NCI-H146 treated with DMSO at 0.1 percent for 48 hours (cell line): ENCODE data around the gene RABL6.
"Not testable (repeated sequence)": the region's sequence is repeated elsewhere in the genome, so short reads cannot be mapped to it uniquely, and the experiment has no call there.

Source experiments
- DNase-seq: peaks from one replicate; lab custom pipeline; 2025; ENCODE audit not compliant: unreplicated experiment; lab: John Stamatoyannopoulos, UW

The RABL6 gene

GRCh38 chr9:136807281-136808074, at the start of gene RABL6:
Gene RABL6, plus strand, starts transcription at chr9:136807948. Its CDS starts 249 bp downstream, at chr9:136808197.
- DNase-seq, result peak; percentile 10

- no peak for DNase-seq
Measured at GRCh38 chr9:136759001-136759400, 48.7 kb upstream of the RABL6 start.

DNA sequence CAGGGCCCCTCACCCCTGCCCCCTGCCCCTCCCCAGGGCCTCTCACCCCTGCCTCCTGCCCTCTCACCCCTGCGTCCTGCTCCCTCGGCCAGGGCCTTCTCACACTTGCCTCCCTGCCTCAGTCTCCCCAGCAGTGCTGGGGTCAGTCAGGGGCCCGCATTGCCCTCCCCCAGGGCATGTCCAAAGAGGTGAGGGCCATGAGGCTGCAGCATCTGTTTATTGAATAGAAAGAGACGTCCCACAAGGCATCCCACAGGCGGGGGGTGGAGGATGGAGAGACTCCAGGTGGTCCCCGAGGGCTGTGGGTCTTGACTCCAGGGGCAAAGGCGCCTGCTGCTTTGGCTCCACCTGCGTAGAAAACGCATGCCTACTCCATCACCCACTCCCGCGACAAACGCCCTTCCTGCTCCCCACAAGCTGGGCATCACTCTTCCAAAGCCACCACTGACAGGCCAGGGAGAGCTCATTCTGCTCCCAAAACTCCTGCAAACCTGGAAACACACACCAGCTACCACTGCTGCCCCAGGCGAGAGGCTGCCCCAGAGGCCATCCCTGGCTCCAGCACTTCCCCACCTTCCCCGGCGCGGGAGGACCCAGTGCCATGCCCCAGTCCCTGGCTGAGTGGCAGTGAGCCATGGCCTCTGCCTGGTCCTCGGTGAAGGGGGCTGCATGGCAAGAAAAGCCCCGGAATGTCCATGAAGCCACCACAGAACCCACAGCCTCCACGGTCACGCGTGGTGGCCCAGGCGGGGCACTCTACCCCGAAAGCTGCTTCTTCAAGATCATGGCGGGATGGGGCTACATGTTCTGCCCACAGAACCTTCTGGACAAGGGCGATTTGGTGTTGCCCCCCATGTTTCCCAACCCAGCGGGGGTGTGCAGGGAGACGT, 48.1 kb upstream of the RABL6 start:
- no peak for DNase-seq

- DNase-seq, result no peak
Measured at GRCh38 chr9:136760424-136760823, 47.3 kb upstream of the RABL6 start.

DNA sequence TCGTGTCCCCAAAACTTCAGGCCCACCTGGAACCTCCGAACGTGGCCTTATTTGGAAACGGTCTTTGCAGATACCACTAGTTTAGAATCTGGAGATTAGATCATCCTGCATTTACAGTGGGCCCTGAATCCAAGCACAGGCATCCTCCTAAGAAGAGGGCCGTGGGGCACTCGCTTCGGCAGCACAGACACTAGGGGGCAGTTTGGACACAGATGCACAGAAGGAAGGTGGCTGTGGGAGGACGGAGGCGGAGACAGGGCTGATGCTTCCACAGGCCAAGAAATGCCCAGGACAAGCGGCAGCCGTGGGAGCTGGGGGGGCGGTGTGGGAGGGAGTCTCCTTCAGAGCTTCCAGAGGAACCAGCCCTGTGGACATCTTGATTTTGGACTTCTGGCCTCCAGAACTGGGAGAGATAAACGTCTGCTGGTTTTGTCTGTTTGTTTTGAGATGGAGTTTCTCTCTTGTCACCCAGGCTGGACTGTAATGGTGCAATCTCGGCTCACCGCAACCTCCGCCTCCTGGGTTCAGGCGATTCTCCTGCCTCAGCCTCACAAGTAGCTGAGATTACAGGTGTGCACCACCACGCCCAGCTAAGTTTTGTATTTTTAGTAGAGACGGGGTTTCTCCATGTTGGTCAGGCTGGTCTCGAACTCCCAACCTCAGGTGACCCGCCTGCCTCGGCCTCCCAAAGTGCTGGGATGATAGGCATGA, 46.8 kb upstream of the RABL6 start:
- not testable (repeated sequence) for DNase-seq

GRCh38 chr9:136761545-136761981, 46.2 kb upstream of the RABL6 start:
- DNase-seq, result no peak

DNA sequence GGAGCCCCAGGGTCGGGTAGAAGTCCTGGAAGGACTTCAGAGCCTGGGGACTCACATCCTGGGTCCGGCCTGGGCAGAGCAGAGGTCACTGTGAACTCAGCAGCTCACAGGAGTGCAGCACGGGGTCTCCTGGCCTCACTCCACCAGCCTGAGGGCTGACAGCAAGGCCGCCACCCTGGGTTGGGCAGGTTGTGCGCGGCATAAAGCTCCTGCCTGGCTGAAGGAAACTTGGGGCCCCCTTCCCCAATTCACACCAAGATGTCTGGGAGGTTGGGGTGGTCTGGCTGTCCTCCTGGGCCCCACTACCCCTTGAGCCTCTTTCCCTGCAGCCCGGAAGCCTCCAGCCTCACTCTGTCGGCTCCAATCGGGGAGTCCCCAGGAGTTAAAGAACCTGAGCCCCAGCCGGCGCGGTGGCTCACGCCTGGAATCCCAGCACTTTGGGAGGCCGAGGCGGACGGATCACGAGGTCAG, 45.5 kb upstream of the RABL6 start:
- no peak for DNase-seq

- no peak for DNase-seq
Measured at GRCh38 chr9:136762915-136763648, 44.7 kb upstream of the RABL6 start.

DNA sequence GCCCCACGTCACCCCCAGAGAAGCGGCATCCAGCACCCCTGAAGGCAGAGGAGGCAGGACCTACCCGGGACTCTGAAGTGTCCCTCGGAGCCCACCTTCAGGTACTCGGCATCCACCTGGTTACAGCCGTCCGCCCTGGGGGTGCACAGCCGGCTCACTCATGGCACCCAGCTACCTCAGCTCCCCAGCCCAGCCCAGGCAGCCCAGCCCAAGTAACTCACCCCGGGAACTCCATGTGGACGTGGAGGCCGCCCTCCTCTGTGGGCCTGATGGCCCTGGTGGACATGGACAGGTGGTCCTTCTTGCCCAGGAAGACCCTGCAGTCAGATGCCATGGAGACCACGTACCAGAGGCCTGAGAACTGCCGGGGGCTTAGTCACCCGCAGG, 44.1 kb upstream of the RABL6 start:
- DNase-seq, result no peak

DNA sequence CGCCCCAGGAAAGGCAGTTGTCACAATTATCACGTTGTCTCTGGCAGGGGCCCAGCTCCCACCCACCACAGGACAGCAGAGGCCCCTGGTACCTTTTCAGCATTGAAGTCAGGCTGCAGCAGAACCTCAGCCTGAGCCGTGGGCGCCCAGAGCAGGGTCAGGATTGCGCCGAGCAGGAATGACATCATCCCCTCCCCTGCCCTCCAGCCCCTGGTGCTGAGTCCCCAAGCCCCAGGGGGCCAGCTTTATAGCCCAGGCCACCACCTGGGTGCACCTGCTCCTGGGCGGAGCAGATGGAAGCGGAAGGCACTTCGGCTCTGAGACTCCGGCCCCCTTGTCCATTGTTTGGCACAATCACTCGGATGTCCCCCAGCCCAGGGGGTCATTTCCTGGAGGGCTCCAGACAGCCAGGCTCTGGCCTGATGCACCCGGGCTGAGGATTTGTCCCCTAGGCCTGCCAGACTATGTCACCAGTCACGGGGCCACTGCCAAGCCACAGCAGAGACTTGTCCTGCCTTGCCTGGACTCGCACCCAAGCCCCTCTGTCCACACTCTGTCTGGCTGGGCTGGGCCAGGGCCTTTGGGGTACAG, 43.4 kb upstream of the RABL6 start, which contains the start of gene LCN15:
Gene LCN15 (minus strand): TSS at position 218 of the 591 bp plus-strand sequence. CDS start 30 bp downstream, at position 188.
- DNase-seq, result peak; percentile 82

- no peak for DNase-seq
Measured at GRCh38 chr9:136765041-136765440, 42.7 kb upstream of the RABL6 start.

DNA sequence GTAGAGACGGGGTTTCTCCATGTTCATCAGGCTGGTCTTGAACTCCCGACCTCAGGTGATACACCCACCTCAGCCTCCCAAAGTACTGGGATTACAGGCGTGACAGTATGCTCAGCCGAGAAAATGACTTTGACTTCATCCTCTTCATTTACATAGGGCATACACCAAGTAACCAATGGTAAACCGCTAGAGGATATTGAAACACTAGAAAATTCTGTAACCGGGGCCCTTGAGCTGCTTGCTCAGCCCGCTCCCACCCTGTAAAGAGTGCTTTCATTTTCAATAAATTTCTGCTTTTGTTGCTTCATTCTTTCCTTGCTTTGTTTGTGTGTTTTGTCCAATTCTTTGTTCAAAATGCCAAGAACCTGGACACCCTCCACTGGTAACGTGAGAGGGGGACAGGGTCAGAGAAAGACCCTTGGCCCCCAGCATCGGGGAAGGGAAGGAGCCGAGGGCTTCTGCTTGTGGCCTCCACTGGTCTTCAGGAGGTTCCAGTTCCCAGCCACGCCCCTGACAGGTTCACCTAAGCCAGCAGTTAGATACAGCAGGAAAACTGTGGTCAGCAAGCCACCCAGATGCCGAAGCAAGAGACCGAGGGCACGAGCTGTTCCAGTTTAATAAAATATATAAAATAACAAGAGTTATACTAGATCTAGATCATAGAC, 41.9 kb upstream of the RABL6 start:
- not testable (repeated sequence) for DNase-seq

DNA sequence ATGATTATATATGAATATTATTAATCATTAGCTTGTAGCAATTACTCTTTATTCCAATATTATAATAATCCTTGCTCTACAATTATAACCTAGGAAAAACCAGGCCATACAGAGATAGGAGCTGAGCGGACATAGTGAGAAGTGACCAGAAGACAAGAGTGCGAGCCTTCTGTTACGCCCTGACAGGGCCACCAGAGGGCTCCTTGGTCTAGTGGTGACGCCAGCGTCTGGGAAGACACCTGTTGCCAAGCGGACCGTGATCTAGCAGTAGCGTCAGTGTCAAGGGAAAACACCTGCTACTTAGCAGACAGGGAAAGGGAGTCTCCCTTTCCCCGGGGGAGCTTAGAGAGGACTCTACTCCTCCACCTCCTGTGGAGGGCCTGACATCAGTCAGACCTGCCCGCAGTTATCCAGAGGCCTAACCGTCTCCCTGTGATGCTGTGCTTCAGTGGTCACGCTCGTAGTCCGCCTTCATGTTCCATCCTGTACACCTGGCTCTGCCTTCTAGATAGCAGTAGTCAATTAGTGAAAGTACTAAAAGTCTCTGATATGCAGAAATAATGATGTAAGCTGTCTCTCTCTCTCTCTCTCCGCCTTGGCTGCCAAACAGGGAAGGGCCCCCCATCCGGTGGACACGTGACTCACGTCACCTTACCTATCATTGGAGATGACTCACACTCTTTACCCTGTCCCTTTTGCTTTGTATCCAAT, 41.2 kb upstream of the RABL6 start:
- DNase-seq, result peak; percentile 75

DNA sequence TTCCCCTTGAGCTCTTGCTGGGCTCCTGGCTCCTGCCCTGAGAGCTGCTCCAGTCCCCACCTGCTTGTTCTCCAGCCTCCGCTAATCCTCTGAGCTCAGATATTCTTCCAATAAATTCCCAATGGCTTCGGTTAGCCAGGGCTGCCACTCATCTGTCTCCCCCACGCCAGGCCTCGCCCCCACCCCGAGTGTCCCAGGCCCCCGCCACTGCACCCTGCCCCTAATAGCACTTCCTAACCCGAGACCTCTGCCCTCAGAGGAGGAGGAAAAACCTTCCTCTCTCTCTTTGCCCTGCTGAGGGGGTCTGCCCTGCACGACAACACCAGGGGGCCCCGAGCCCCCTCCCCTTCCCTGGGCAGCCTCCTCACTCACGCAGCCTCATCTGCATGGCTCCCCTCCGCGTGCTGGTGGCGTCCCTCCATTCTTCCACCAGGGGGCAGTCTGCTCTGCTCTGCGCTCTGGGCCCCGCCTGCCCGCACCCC, 38.0 kb upstream of the RABL6 start:
- DNase-seq, result peak; percentile 6

DNA sequence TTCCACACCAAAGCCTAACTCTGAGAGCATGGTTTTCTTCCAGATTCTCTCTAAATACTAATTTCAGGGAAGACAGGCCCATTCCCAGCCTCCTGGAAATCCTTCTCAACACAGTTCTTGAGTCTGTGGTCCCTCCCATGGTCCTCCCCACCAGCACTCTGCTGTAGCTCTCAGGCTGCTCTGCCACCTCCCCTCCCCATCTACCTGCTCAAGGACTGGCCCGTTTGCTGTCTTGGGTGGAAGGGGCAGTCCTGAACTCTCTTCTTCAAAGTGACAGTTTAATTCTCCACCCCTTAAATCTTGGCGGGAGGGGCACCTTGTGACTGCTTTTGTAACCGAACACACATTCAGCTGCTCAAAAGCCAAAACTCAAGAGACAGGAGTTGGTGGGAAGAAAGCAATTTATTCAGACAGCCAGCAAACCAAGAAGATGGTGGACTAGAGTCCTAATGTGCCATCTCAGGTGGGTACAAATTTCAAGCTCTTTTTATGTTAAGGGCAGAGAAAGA, 35.8 kb upstream of the RABL6 start:
- no peak for DNase-seq

GRCh38 chr9:136773386-136774044, 34.2 kb upstream of the RABL6 start:
- no peak for DNase-seq

DNA sequence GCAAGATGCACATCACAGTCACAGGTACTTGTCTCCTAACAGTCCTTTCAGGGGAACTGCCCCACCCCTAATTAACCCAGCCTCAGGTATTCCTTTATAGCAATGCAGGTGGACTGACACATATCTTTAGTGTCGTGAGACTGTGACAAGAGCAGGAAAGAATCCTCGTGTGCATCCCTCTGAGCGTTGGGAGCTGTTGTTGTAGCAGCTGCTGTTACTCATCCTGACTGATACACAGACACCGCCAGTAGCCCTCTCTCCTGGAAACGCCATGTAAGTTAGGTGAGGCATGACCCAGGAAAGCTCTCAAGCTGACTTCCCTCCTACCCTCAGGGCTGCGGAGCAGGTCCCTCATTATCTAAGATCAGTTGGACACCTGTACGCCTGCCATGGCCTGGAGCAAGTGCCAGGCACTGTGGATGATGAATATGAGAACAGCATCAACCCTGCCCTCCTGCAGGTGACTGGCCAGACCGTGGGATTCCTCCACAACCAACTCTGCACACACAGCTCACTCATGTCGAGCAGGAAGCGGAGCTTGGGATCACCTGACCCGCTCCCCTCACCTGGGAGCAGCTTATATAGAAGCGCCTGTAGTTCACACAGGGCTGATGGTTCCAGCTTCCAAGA, 33.2 kb upstream of the RABL6 start:
- DNase-seq, result no peak
